Measurements from ENCODE around the gene AKAP10.

Gene AKAP10

DNA sequence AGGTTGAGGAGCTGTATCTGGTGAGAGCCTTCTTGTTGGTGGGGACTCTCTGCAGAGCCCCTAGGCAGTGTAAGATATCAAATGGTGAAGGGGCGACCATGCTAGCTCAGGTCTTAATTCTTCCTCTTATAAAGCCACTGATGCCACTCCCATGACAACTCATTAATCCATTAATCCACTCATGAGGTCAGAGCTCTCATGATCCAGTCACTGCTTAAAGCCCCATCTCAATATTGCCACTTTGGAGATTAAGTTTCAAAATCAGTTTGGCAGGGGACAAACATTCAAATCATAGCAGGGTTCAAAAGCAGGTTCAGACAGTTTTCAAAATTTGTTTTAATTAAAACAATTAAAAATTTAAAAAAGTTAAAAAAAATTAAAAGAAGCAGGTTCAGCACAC, 18.5 kb upstream of the AKAP10 start:
- H3K9me3 ChIP-seq (ENCODE audit: severe bottlenecking): no peaks in the 10 kb centered on the region
- no peak overlapping the region for H3K4me3 ChIP-seq (ENCODE audit: low read depth, low read length)
- TF ChIP-seq, protein P1, sequence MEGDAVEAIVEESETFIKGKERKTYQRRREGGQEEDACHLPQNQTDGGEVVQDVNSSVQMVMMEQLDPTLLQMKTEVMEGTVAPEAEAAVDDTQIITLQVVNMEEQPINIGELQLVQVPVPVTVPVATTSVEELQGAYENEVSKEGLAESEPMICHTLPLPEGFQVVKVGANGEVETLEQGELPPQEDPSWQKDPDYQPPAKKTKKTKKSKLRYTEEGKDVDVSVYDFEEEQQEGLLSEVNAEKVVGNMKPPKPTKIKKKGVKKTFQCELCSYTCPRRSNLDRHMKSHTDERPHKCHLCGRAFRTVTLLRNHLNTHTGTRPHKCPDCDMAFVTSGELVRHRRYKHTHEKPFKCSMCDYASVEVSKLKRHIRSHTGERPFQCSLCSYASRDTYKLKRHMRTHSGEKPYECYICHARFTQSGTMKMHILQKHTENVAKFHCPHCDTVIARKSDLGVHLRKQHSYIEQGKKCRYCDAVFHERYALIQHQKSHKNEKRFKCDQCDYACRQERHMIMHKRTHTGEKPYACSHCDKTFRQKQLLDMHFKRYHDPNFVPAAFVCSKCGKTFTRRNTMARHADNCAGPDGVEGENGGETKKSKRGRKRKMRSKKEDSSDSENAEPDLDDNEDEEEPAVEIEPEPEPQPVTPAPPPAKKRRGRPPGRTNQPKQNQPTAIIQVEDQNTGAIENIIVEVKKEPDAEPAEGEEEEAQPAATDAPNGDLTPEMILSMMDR (IDR thresholded peaks at IDR 0.05; ENCODE audit: low read depth, low read length): no peak
- peak; percentile 36 for DNase-seq
- H3K36me3 ChIP-seq: no peaks in the 10 kb centered on the region
- H3K27ac ChIP-seq: peak overlapping the region; percentile 46
- no peaks in the 10 kb centered on the region for H3K27me3 ChIP-seq (ENCODE audit: insufficient read depth, low read depth, severe bottlenecking)

GRCh38 chr17:19992803-19993713, 15.4 kb upstream of the AKAP10 start:
- peak overlapping the region; percentile 23; the same call in 1 of the 2 replicates for H3K4me3 ChIP-seq (ENCODE audit: low read depth, low read length)
- TF ChIP-seq, protein P1 (IDR thresholded peaks at IDR 0.05; ENCODE audit: low read depth, low read length): peak; percentile 61
- DNase-seq: peak; percentile 89
- no peaks in the 10 kb centered on the region for H3K36me3 ChIP-seq
- H3K27me3 ChIP-seq (ENCODE audit: insufficient read depth, low read depth, severe bottlenecking): no peaks in the 10 kb centered on the region
- H3K27ac ChIP-seq: peak overlapping the region; percentile 12; the same call in 1 of the 2 replicates
- no peaks in the 10 kb centered on the region for H3K9me3 ChIP-seq (ENCODE audit: severe bottlenecking)

DNA sequence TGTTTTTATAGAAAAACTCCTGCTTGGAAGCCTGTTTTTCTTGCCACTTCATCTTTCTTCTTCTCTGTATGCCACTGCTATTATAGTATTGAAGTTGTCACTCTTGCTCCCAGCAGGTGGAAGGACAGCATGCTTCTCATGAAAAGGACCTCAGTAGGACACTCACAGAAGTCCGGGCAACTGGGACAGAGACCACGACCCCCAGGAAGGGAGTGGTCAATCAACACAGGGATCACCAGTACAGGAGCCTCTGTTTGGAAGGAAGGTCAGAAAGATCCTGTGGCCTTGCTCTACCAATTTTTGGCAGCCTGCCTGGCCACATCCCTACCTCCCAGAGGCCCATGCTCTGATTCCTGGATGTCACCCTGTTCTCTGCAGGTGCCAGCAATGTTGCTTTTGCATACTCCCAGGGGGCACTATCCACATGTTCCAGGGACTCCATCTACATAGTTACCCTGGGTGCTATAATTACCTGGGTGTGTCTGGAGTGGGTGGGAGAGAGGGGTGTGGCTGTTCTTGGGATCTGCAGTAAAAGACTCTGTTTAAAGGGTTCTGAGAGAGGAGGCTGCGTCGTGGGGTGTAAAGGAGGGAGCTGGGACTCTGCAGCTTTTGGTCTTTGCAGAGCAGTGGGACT, 13.7 kb upstream of the AKAP10 start:
- Histone ChIP-seq H3K4me3 (ENCODE audit: low read depth, low read length) (no peak overlapping the region), H3K27me3 (ENCODE audit: insufficient read depth, low read depth, severe bottlenecking) (no peaks in the 10 kb centered on the region), H3K36me3 (no peaks in the 10 kb centered on the region), H3K27ac (no peak overlapping the region), H3K9me3 (ENCODE audit: severe bottlenecking) (no peaks in the 10 kb centered on the region)
- TF ChIP-seq, protein P1 (IDR thresholded peaks at IDR 0.05; ENCODE audit: low read depth, low read length): no peak
- no peak for DNase-seq

GRCh38 chr17:19987897-19988296, 10.3 kb upstream of the AKAP10 start:
- H3K4me3 ChIP-seq (ENCODE audit: low read depth, low read length): no peak overlapping the region
- TF ChIP-seq, protein P1 (IDR thresholded peaks at IDR 0.05; ENCODE audit: low read depth, low read length): no peak
- no peaks in the 10 kb centered on the region for H3K27me3 ChIP-seq (ENCODE audit: insufficient read depth, low read depth, severe bottlenecking)
- no peak overlapping the region for H3K27ac ChIP-seq
- DNase-seq: no peak
- no peaks in the 10 kb centered on the region for H3K9me3 ChIP-seq (ENCODE audit: severe bottlenecking)
- H3K36me3 ChIP-seq: no peaks in the 10 kb centered on the region

- Histone ChIP-seq H3K27ac (no peak overlapping the region), H3K36me3 (no peaks in the 10 kb centered on the region), H3K27me3 (ENCODE audit: insufficient read depth, low read depth, severe bottlenecking) (no peaks in the 10 kb centered on the region), H3K4me3 (ENCODE audit: low read depth, low read length) (no peak overlapping the region), H3K9me3 (ENCODE audit: severe bottlenecking) (no peaks in the 10 kb centered on the region)
- no peak for DNase-seq
- TF ChIP-seq, protein P1 (IDR thresholded peaks at IDR 0.05; ENCODE audit: low read depth, low read length): no peak
Observed at GRCh38 chr17:19986941-19987861, 9.6 kb upstream of the AKAP10 start.
